NB4 (cell line): ENCODE data around the gene PDE4A.

Source experiments
- DNase-seq: peaks from one replicate; pipeline ENCODE4 v3.0.0; 2010; ENCODE audit warnings: low read depth
- H3K4me3 ChIP-seq: one replicate; pipeline ENCODE4 v1.5.1; 2011; ENCODE audit warnings: mild to moderate bottlenecking, low read depth, low read length, moderate library complexity
- MYC ChIP-seq: IDR thresholded peaks from 2 replicates; pipeline ENCODE4 v1.6.1; 2011; ENCODE audit warnings: low read depth, low read length
- POLR2A ChIP-seq: IDR thresholded peaks from 2 replicates; pipeline ENCODE4 v1.6.1; 2011; ENCODE audit warnings: mild to moderate bottlenecking; ENCODE audit not compliant: insufficient read length; ENCODE audit errors: extremely low read depth
- TF ChIP-seq, protein P1 (sequence below): IDR thresholded peaks from one replicate; pipeline ENCODE4 v1.5.1; 2012; ENCODE audit warnings: low read depth, low read length
- TF ChIP-seq, protein P2 (sequence below): IDR thresholded peaks from 2 replicates; pipeline ENCODE4 v1.6.1; 2011; ENCODE audit warnings: low read depth, low read length

Gene PDE4A

DNA sequence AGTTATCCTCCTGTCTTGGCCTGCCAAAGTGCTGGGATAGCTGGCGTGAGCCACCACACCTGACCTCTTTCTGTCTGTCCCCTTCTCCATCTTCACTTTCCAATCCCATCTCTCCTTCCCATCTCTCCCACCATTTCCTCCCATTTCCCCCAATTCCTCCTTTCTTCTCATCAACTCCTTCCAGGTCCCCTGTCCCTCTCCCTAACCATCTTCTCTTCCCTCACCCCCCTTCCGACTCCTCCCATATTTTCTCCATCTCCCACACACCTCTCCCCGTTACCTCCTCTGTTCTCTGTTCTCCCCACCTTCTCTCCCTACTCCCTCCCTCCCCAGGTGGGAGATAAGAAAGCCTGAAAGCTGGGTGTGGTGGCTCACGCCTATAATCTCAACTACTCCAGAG, 42.2 kb downstream of the PDE4A start:
- DNase-seq: no peak
- TF ChIP-seq, protein P1, sequence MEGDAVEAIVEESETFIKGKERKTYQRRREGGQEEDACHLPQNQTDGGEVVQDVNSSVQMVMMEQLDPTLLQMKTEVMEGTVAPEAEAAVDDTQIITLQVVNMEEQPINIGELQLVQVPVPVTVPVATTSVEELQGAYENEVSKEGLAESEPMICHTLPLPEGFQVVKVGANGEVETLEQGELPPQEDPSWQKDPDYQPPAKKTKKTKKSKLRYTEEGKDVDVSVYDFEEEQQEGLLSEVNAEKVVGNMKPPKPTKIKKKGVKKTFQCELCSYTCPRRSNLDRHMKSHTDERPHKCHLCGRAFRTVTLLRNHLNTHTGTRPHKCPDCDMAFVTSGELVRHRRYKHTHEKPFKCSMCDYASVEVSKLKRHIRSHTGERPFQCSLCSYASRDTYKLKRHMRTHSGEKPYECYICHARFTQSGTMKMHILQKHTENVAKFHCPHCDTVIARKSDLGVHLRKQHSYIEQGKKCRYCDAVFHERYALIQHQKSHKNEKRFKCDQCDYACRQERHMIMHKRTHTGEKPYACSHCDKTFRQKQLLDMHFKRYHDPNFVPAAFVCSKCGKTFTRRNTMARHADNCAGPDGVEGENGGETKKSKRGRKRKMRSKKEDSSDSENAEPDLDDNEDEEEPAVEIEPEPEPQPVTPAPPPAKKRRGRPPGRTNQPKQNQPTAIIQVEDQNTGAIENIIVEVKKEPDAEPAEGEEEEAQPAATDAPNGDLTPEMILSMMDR: no peak
- no peak overlapping the region for H3K4me3 ChIP-seq

DNA sequence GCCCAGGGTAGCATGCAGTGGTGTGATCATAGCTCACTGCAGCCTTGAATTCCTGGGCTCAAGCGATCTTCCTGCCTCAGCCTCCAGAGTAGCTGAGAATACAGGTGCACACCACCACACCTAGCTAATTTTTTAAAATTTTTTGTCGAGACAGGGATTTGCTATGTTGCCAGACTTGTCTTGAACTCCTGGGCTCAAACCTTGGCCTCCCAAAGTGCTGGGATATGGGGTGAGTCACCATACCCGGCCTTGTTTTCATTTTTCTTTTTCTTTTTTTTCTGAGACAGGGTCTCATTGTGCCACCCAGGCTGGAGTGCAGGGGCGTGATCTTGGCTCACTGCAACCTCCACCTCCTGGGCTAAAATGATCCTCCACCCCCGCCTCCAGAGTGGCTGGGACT, 44.1 kb downstream of the PDE4A start:
- H3K4me3 ChIP-seq: no peak overlapping the region
- TF ChIP-seq MYC (no peak), POLR2A (no peak)
- TF ChIP-seq, protein P2, sequence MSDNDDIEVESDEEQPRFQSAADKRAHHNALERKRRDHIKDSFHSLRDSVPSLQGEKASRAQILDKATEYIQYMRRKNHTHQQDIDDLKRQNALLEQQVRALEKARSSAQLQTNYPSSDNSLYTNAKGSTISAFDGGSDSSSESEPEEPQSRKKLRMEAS: no peak
- TF ChIP-seq, protein P1: no peak
- DNase-seq: no peak

DNA sequence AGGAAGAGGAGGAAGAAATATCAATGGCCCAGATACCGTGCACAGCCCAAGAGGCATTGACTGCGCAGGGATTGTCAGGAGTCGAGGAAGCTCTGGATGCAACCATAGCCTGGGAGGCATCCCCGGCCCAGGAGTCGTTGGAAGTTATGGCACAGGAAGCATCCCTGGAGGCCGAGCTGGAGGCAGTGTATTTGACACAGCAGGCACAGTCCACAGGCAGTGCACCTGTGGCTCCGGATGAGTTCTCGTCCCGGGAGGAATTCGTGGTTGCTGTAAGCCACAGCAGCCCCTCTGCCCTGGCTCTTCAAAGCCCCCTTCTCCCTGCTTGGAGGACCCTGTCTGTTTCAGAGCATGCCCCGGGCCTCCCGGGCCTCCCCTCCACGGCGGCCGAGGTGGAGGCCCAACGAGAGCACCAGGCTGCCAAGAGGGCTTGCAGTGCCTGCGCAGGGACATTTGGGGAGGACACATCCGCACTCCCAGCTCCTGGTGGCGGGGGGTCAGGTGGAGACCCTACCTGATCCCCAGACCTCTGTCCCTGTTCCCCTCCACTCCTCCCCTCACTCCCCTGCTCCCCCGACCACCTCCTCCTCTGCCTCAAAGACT, 46.9 kb downstream of the PDE4A start:
- no peak overlapping the region for H3K4me3 ChIP-seq
- peak; percentile 11 for DNase-seq
- TF ChIP-seq MYC: no peak
- TF ChIP-seq POLR2A: no peak
- TF ChIP-seq, protein P1: no peak
- TF ChIP-seq, protein P2: no peak

DNA sequence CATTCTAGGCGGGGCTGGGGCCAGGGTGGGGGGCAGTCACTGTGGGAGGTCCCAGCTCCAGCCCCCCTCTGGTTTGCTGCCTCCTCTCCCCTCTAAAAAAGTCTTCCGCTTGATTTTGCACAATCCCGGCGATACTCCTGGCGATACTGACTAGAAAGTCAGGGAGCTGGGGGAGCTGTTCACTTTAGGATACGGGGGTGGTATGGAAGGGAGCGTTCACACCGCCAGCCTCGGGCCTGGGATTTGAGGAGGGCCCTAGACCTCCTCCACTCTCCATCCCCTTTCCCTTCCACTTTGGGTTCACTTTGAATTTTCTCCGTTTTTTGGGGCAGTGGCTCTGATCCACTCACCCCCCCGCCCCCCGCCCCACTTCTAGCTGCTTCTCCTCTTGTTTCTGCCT, 47.8 kb downstream of the PDE4A start:
- H3K4me3 ChIP-seq: no peak overlapping the region
- TF ChIP-seq, protein P1: no peak
- TF ChIP-seq MYC: no peak
- TF ChIP-seq, protein P2: no peak
- no peak for TF ChIP-seq POLR2A

DNA sequence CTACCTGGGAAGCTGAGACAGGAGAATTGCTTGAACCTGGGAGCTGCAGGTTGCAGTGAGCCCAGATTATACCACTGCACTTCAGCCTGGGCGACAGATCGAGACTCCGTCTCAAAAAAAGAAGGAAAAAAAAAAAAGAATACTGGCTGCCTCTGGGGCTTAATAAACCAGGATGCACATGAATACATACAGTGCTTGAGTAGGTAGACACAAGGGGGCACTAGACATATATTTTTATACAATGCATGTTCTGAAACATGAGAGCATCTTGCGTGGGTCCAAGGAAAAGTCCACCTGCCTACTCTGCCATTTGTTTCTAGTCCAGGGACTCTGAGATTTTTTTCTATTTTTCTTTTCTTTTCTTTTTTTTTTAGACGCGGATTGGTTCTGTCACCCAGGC, 51.6 kb downstream of the PDE4A start:
- no peak for TF ChIP-seq MYC
- TF ChIP-seq POLR2A: no peak
- TF ChIP-seq, protein P2: no peak; the same call in 1 of the 2 replicates
- TF ChIP-seq, protein P1: peak; percentile 75
- peak; percentile 83 for DNase-seq
- no peak overlapping the region for H3K4me3 ChIP-seq

More for the DNA sequence above, 47.8 kb downstream of the PDE4A start:
- DNase-seq: no peak

DNA sequence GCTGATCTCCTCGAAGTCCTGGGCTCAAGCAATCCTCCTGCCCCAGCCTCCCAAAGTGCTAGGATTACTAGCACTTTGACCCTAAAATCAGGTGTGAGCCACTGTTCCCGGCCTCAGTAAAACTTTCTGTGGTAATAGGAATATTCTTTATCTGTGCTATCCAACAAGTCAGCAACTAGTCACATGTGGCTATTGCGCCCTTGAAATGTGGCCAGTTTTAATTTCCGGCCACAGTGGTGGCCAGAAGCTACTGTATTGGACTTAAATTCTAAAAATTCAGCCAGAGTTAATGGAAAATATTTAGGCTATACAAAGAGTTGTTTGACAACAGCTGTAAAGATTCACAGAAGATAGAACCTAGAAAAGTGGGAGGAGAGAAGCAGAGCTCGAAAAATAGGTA, 52.9 kb downstream of the PDE4A start:
- TF ChIP-seq, protein P1: no peak
- TF ChIP-seq, protein P2: no peak
- H3K4me3 ChIP-seq: no peak overlapping the region
- DNase-seq: no peak
